Measurements from ENCODE around the gene USP48. TPM values are rescaled to one million over a fixed set of nuclear protein-coding genes. Genes with fewer than 3 reads are reported as not detected.

USP48 gene
- total RNA-seq, 1 donor from 2014 or later, result 70.4 TPM

- no peak for DNase-seq (ENCODE audit: low read depth, low spot score)
Measured at GRCh38 chr1:21669258-21670058, 113.5 kb downstream of the USP48 start, which contains the start of gene RAP1GAP. TSS of gene RAP1GAP (minus strand) at chr1:21669357. CDS start at chr1:21620032, 49,325 bp downstream.

- no peak for DNase-seq (ENCODE audit: low read depth, low spot score)
Measured at GRCh38 chr1:21668951-21669257, 114.0 kb downstream of the USP48 start.

DNA sequence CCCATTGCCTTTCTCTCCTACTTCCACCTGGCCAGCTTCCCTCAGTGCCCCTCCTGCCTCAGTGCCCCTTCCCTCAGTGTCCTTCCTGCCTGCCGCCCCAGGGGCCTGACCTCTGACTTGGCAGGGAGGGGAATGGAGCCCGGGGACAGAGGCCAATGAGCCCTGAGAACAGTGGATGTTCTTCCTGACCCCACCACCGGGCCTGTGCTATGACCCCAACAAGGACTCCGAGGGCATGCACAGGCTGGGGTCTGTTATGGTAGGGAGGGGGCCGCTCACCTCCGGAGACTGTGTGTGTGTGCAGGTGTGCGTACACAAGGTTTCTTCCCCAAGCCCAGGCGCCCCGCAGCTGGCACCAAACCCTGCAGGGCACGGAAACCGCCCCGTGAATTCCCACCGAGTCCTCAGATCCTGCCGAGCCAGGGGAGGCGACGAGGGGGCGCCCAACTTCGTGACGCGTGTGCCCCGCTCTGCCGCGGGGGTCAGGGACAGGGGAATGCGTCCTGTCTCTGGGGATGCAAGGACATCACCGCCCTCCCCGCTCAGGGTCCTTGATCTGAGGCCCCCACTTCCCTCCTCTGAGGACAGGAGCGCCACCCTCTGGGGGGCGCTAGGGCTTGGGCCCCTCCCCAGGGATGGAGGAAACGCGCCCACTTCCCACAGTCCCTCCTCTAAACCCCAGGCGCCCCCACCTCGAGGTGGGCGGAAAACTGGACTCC is 114.6 kb downstream of the USP48 start:
- no peak for DNase-seq (ENCODE audit: low read depth, low spot score)

DNA sequence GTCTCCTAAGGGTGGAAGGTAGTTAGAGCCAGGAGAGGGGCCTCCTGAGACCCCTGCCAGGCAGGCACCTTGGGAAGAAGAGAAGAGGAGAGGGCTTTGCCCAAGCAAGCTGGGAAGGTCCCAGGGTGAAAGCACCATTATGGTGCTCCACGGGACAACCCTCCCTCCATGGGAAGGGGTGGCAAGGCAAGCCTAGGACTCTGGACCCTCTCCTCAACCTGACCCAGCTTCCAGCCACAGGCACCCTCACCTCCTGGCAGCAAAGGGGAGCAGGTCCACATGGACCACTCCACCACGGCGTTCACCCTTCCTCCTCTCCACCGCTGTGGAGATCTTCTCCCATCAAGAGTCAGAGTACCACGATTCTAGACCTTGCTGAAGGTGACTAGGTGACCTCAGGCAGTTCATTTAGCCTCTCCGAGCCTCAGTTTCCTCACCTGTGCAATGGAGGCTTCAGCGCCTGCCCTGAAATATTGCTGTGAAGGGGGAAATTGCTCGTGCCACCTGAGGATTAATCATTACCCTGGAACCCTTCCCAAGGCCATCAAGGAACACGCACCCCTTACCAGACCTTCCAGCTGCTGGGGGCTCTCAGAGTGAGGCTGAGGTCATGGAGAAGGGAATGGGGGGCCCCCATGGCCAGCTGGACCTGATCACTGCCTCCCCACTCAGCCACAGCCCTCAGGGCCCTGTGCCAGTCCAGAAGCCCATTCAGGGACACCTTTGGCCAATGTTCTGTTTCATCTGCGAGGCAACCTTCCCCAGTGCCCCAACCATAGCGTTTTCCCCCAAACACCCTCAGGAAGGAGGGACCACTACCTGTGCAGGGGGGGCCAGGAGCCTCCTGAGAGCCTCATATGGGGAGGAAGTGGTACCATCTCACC is 115.4 kb downstream of the USP48 start:
- DNase-seq (ENCODE audit: low read depth, low spot score), result no peak

DNA sequence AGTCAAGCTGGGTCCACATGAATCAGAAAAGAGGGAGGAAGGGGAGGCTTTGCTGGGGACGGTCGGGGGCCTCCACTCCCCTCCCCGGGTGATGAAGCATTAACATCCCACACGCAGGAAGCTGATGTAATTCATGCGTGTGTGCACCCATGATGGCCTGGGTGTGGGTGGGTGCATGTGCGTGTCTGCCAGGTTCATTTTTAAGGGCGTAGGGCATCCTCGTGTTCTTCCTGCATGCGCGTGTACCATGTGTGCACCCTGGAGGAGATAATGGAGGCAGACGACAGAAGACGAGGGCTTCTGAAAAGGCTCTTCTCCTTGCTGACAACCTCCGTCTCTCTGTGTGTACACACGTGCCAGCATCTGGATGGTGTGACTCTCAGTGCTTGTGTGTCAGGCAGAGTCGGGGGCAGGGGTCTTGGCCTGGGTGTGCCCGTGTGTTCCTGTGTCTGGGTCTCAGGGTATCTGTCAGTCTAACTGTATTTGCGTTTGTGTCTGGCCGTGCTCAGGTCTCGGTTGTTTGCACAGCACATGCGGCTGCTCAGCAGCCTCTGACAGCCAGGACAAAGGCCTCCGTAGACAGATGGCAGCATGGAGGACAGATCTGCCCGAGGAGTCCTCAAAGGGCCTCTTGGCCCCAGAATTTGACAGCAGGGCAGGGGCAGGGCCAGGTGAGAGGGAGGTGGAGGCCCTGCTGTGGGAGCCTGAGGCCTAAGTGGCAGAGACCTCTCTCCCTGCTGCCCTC is 116.2 kb downstream of the USP48 start:
- no peak for DNase-seq (ENCODE audit: low read depth, low spot score)

- DNase-seq (ENCODE audit: low read depth, low spot score), result no peak
Measured at GRCh38 chr1:21665711-21666575, 117.0 kb downstream of the USP48 start.

GRCh38 chr1:21664806-21665588 is 118.0 kb downstream of the USP48 start:
- DNase-seq (ENCODE audit: low read depth, low spot score), result no peak

GRCh38 chr1:21663951-21664805 is 118.8 kb downstream of the USP48 start:
- DNase-seq (ENCODE audit: low read depth, low spot score), result no peak

DNA sequence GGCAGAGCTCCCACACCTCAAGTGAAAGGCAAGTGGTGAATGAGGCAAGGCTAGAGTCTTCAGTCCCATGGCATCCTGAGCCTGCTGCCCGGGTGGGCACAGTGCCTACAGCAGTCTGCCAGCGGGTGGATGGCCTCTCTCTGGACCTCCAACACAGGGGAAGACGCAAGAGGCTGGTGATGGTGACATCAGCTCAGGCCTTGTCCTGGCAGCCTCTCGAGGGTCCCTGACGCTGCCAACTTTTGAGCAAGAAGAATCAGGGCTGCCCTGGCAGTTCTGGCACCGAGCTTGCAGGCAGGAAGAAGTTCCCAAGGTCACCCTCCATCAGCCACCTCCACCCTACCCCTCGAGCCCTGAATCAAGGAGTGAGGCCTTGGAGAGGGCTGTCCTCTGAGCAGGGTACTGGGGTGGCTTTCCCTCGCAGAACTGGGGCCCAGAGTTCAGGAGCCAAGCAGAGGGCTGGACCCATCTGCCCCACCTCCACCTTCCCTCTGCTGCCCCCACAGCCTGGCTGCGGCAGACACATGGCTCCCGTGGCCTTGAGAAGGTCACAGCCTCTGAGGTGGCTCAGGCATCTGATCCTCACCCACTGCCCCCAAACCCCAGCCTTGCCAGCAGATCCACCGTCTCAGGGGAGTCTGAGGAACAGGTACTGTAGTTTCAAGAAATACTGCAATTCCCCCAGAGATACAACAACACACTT is 119.5 kb downstream of the USP48 start:
- DNase-seq (ENCODE audit: low read depth, low spot score), result no peak

- DNase-seq (ENCODE audit: low read depth, low spot score), result no peak
Measured at GRCh38 chr1:21662426-21663247, 120.3 kb downstream of the USP48 start.

GRCh38 chr1:21661886-21662285 is 121.1 kb downstream of the USP48 start:
- DNase-seq (ENCODE audit: low read depth, low spot score), result no peak

- DNase-seq (ENCODE audit: low read depth, low spot score), result no peak
Measured at GRCh38 chr1:21659924-21660326, 123.0 kb downstream of the USP48 start.

- no peak for DNase-seq (ENCODE audit: low read depth, low spot score)
Measured at GRCh38 chr1:21659099-21659923, 123.6 kb downstream of the USP48 start.

DNA sequence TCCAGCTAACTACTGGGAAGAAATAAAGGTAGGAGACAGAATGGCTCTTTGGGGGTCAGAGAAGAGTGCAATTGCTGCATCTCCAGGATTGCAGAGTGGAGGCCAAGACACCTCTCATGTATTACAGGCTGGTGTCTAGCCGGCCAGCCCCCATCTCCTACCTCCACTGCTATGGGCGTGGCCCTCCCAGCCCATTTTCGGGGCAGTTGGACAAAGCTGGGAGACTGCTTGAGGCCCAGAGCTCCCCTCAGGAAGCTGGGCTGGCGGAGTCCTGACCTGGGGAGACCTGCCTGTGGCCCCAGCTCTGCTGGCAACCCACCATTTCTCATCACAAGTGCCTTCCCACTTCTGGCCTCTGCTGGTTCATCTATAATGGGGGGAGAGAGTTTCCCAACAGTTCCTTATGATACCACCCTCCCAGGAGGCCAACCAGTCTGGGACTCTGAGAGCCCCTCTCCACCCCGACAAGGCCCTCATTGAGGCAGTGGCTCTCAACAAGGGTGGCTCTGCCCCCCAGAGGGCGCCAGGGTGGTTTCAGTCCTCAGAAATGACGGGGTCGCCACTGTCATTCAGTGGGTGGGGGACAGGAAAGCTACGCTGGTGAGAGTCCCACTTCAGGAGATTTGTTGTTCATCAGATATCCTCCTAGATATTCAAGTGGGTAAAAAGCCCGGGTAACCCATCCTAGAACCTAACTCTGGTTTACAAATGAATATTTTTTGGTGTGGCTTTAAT is 125.3 kb downstream of the USP48 start:
- no peak for DNase-seq (ENCODE audit: low read depth, low spot score)

DNA sequence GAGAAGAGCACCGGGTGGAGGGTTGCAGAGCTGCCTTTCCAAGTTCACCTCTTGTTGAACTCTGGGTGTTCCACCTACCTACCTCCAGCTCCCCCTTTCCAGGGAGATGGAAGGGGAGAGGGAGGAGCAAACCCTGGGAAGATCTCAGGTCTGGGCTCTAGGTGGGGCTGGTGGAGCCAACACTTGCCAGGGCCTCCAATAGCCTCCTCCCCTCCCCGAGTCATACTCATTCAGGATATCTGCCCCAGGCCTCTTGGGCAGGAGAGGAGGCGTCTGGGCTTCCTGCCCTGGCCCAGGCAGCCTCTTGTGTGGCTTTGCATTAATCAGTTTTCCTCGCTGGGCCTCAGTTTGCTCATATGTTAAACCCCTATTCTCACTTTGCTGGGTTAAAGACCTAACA is 127.2 kb downstream of the USP48 start:
- no peak for DNase-seq (ENCODE audit: low read depth, low spot score)

Measured in pulmonary artery endothelial cell (primary cell).